IPS-NIHi11 (cell line): ENCODE results near the gene AP5Z1.

Experiments used
- DNase-seq: peaks from one replicate; pipeline ENCODE4 v3.0.0; 2012; ENCODE audit warnings: mixed read lengths, low spot score

AP5Z1 gene

GRCh38 chr7:4775250-4775847 is at the start of gene AP5Z1:
Gene AP5Z1, plus strand, starts transcription at chr7:4775623. Its CDS starts 93 bp downstream, at chr7:4775716.
- DNase-seq = peak; percentile 100

- no peak for DNase-seq
Measured at GRCh38 chr7:4725850-4726450, 49.5 kb upstream of the AP5Z1 start.

GRCh38 chr7:4726566-4726965 is 48.9 kb upstream of the AP5Z1 start:
- DNase-seq = no peak

GRCh38 chr7:4727914-4728705 is 47.3 kb upstream of the AP5Z1 start:
- no peak for DNase-seq

- no peak for DNase-seq
Measured at GRCh38 chr7:4729266-4729665, 46.2 kb upstream of the AP5Z1 start.

- DNase-seq = no peak
Measured at GRCh38 chr7:4730276-4730675, 45.1 kb upstream of the AP5Z1 start.

- no peak for DNase-seq
Measured at GRCh38 chr7:4730971-4731370, 44.5 kb upstream of the AP5Z1 start.

- DNase-seq = no peak
Measured at GRCh38 chr7:4731803-4732202, 43.6 kb upstream of the AP5Z1 start.

GRCh38 chr7:4733936-4734528 is 41.4 kb upstream of the AP5Z1 start:
- no peak for DNase-seq

- no peak for DNase-seq
Measured at GRCh38 chr7:4734587-4735345, 40.7 kb upstream of the AP5Z1 start.

GRCh38 chr7:4737300-4737699 is 38.1 kb upstream of the AP5Z1 start:
- DNase-seq = no peak

- DNase-seq = no peak
Measured at GRCh38 chr7:4738711-4739527, 36.5 kb upstream of the AP5Z1 start.

- DNase-seq = no peak
Measured at GRCh38 chr7:4739528-4739992, 35.9 kb upstream of the AP5Z1 start.

- DNase-seq = no peak
Measured at GRCh38 chr7:4740796-4741195, 34.6 kb upstream of the AP5Z1 start.

GRCh38 chr7:4742051-4742573 is 33.3 kb upstream of the AP5Z1 start:
- no peak for DNase-seq

GRCh38 chr7:4742852-4743251 is 32.6 kb upstream of the AP5Z1 start:
- no peak for DNase-seq

GRCh38 chr7:4744391-4745264 is 30.8 kb upstream of the AP5Z1 start:
- DNase-seq = peak; percentile 98

GRCh38 chr7:4745265-4745919 is 30.0 kb upstream of the AP5Z1 start:
- DNase-seq = no peak
